Ascending aorta (tissue), 2 donors: Measurements from ENCODE around the gene CRYGB. TPM values are rescaled to one million over a fixed set of nuclear protein-coding genes. Genes with fewer than 3 reads are reported as not detected.
"Not testable (repeated sequence)": the region's sequence is repeated elsewhere in the genome, so short reads cannot be mapped to it uniquely, and the experiment has no call there.

ENCODE experiments used
- DNase-seq, 2 donors: peaks; one replicate each; pipeline ENCODE4 v3.0.0-alpha.2; 2019; ENCODE audit warnings: low spot score in 2 of 2
- H3K27ac ChIP-seq, 2 donors: fragments of 200-600 bp; sonication (generic); one replicate each; pipeline ENCODE4 v1.5.1; 2016 to 2017; ENCODE audit warnings: mild to moderate bottlenecking in 1 of 2
- H3K27me3 ChIP-seq: fragments of 200-600 bp; sonication (generic); one replicate; pipeline ENCODE4 v1.5.1; 2017
- H3K36me3 ChIP-seq, 2 donors: fragments of 200-600 bp; sonication (generic); one replicate each; pipeline ENCODE4 v1.5.1; 2016
- H3K4me1 ChIP-seq, 2 donors: fragments of 200-600 bp; sonication (generic); one replicate each; pipeline ENCODE4 v1.5.1; 2016 to 2017; ENCODE audit warnings: mild to moderate bottlenecking in 1 of 2
- H3K4me3 ChIP-seq, 2 donors: fragments of 200-600 bp; sonication (generic); one replicate each; pipeline ENCODE4 v1.5.1; 2016 to 2017; ENCODE audit warnings: mild to moderate bottlenecking in 1 of 2
- H3K9me3 ChIP-seq, 2 donors: fragments of 200-600 bp; sonication (generic); one replicate each; pipeline ENCODE4 v1.5.1; 2016
- intact Hi-C: fragments of 100-400 bp; cut with DNase I; formaldehyde crosslinking; loops from one replicate; pipeline ENCODE4 v1.15.1; 2023
- total RNA-seq: library from RNA; depleted of rRNA; stranded (reverse); fragments of >200 nt; gene quantifications from one replicate; pipeline ENCODE4 v1.1.0, GENCODE V29; 2016
- TF ChIP-seq, protein P1 (sequence below), 3 experiments: fragments of 200-600 bp in 2 of 3; fragments of 450-650 bp in 1 of 3; sonication (generic) in 2 of 3; IDR thresholded peaks; one replicate each; pipeline ENCODE4 v1.5.1; 2016 to 2019; ENCODE audit warnings: antibody characterized with exemption in 3 of 3, mild to moderate bottlenecking in 1 of 3, moderate library complexity in 1 of 3

Gene CRYGB
- total RNA-seq, 1 donor from 2014 or later = not detected

DNA sequence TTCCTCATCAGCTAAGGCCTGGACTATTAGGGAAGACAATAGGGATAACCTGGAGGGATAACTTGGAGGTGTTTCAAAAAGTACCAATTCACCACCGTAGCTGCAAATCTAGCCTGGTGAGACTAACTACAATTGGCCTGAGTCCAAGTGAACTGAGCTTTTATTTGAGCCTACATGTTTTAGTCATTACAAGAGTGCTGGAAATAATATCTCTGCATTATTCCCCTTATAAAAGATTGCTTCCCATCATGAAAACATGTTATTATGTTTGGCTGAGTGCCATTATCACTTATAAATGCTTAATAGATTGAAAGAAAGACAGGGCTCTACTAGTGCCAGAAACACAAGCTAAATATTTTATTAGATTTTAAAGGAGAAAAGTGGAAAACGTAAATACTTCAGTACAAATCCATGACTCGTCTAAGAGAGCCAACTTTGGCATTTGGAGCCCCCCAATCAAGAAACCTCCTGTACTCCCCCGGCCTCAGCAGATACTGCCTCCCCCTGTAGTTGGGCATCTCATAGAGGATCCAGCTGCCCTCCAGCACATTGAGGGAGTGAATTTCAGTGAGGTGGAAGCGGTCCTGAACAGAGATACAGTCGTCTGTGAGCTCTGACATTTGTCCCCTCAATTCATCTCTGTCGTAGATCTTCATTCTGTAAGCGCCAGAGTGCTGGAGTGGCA lies 3.6 kb downstream of the CRYGB start:
- no peak for DNase-seq
- Histone ChIP-seq H3K27ac (no peak overlapping the region), H3K27me3 (no peaks in the 10 kb centered on the region), H3K4me3 (no peak overlapping the region), H3K9me3 (no peaks in the 10 kb centered on the region), H3K36me3 (no peaks in the 10 kb centered on the region), H3K4me1 (no peaks in the 10 kb centered on the region)
- intact Hi-C loops = no loop called here
- TF ChIP-seq, protein P1, sequence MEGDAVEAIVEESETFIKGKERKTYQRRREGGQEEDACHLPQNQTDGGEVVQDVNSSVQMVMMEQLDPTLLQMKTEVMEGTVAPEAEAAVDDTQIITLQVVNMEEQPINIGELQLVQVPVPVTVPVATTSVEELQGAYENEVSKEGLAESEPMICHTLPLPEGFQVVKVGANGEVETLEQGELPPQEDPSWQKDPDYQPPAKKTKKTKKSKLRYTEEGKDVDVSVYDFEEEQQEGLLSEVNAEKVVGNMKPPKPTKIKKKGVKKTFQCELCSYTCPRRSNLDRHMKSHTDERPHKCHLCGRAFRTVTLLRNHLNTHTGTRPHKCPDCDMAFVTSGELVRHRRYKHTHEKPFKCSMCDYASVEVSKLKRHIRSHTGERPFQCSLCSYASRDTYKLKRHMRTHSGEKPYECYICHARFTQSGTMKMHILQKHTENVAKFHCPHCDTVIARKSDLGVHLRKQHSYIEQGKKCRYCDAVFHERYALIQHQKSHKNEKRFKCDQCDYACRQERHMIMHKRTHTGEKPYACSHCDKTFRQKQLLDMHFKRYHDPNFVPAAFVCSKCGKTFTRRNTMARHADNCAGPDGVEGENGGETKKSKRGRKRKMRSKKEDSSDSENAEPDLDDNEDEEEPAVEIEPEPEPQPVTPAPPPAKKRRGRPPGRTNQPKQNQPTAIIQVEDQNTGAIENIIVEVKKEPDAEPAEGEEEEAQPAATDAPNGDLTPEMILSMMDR (IDR thresholded peaks at IDR 0.05) = no peak

DNA sequence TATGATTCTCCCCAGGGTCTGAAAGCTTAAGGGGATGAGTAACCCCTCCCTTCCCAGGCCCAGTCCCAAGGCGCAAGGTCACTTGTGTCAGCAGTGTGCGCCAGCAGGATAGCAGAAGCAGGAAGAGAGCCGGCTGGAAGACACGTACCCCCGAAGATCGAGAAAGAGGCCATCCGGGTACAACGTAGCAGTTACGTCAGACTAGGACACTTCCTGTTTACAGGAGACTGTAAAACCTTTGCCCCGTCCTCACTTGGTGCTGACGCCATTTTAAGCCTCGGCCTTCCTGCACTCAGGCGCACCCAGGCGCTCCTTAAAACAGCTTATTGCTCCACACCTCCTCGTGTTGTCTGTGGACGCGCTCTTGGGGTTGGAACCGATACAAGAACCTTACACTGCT lies 6.5 kb downstream of the CRYGB start:
- TF ChIP-seq, protein P1 (IDR thresholded peaks at IDR 0.05) = no peak
- H3K36me3 ChIP-seq = no peaks in the 10 kb centered on the region
- no peak for DNase-seq
- H3K4me1 ChIP-seq = no peaks in the 10 kb centered on the region
- H3K4me3 ChIP-seq = no peak overlapping the region
- no peaks in the 10 kb centered on the region for H3K9me3 ChIP-seq
- H3K27me3 ChIP-seq = no peaks in the 10 kb centered on the region
- intact Hi-C loops = no loop called here
- no peak overlapping the region for H3K27ac ChIP-seq

DNA sequence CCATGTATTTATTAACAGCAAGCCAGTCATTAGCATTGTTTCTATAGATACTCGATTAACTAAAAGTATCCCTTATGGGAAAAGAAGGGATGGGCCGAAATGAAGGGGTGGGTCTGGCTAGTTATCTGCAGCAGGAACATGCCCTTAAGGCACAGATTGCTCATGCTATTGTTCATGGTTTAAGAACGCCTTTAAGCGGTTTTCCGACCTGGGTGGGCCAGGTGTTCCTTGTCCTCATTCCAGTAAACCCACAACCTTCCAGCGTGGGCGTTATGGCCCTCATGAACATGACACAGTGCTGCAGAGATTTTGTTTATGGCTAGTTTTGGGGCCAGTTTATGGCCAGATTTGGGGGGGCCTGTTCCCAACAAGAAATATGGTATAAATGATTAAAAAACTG lies 7.6 kb downstream of the CRYGB start:
- H3K27ac ChIP-seq, H3K36me3 ChIP-seq, DNase-seq, H3K4me3 ChIP-seq, H3K9me3 ChIP-seq, H3K27me3 ChIP-seq, H3K4me1 ChIP-seq, intact Hi-C loops: not testable (repeated sequence)

DNA sequence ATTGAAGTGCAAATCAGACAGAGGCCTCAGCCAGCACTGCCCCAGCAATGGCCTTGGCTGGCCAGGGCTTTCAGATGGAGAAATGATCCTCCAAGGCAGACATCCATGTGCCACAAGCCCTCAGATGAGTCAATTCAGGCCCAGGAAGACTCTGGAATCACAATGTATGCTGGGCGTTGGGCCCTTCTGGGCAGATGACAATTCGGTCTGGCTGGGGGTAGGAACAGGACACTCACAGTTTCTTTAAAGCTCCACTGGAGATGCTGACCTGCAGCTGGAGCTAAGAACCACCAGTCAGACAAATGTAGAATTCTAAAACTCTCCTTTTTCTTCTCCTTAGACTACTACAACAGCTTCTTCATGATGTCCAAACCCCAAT lies 9.3 kb downstream of the CRYGB start:
- intact Hi-C loops = no loop called here
- H3K9me3 ChIP-seq = no peaks in the 10 kb centered on the region
- DNase-seq = no peak
- TF ChIP-seq, protein P1 (IDR thresholded peaks at IDR 0.05) = no peak
- no peak overlapping the region for H3K27ac ChIP-seq
- H3K4me1 ChIP-seq = no peaks in the 10 kb centered on the region
- no peaks in the 10 kb centered on the region for H3K27me3 ChIP-seq
- no peaks in the 10 kb centered on the region for H3K36me3 ChIP-seq
- H3K4me3 ChIP-seq = no peak overlapping the region

DNA sequence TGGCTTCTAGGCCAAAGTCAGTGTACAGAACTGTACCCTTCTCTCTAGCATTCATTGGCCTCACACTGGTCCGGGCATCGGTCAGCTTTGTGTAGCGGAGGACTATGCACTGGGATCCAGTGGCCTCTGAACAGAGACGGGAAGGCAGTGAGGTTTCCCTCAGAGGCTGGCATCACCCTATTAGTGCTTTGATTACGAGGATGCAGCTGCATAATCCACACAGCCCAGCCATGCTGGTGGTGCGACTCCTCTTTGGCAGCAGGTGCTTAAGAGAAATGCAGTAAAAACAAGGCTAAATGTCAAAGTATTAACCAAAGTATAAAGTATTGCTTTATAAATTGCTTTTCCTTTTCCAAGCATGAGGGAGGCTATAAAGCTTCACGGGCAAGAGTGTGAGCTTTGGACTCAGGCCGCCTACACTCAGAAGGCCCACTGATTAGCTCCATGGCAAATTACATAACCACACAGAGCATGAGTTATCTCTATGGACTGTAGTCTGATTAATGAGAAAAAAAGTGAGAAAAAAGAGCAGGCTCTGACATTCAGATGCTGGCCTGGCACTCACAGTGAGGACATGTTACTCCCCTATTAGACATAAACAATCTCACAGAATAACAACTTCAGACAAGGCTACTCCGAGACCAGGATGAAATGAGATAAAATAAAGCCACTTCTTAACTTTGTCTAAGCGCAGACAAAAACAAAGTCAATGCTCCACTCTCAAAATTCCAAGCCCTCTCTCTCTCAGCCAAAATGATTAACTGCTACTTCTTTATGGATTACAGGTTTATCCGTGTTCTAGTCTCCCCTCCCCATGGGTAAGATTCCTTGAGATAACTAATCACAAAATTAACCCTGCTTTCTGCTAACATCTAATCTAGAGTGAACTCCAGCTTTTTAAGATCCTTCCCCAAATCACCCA lies 9.9 kb downstream of the CRYGB start:
- DNase-seq = no peak
- no peaks in the 10 kb centered on the region for H3K36me3 ChIP-seq
- TF ChIP-seq, protein P1 (IDR thresholded peaks at IDR 0.05) = no peak
- no peaks in the 10 kb centered on the region for H3K4me1 ChIP-seq
- no peaks in the 10 kb centered on the region for H3K27me3 ChIP-seq
- H3K4me3 ChIP-seq = no peak overlapping the region
- intact Hi-C loops = no loop called here
- no peaks in the 10 kb centered on the region for H3K9me3 ChIP-seq
- H3K27ac ChIP-seq = no peak overlapping the region

DNA sequence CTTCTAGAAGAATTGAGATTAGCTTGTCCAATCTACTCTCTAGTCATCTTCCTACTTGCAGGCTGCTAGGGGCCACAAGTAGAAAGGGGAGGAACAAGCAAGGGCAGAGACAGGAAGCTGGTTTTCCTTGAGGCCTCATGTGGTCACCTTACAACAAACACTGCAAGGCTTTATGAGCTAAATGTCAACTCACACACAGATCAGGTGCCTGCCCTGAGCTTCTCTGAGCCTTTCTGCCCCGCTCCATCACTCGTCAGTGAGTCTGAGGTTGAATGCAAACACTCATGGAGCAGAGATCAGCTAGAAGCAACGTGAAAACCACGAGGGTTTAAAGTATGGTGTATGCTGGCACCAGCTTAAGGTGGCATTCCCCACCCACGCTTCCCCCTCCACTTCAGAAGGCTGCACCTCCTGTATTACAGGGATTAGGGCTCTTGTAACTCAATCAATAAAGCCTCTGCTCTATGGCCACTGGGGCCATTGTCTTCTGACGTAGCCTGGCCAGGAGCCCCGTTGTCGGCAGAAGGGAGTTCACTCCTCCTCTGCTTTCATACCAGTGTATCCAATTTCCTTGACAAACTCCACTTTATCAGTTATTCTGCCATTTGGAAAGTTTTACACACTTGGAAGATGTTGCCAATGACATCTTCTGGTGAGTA lies 10.9 kb downstream of the CRYGB start:
- Histone ChIP-seq H3K27ac (no peak overlapping the region), H3K9me3 (no peaks in the 10 kb centered on the region), H3K27me3 (no peaks in the 10 kb centered on the region), H3K4me3 (no peak overlapping the region), H3K4me1 (no peaks in the 10 kb centered on the region), H3K36me3 (no peaks in the 10 kb centered on the region)
- DNase-seq = no peak
- intact Hi-C loops = no loop called here
- TF ChIP-seq, protein P1 (IDR thresholded peaks at IDR 0.05) = no peak
